Stimulated activated CD8-positive, alpha-beta memory T cell treated with anti-CD3 and anti-CD28 coated beads, Interleukin-4, amount 100 ng/mL, for 48 hours (primary cell): ENCODE data around the gene ZNF586.
A peak's percentile ranks its signal among the peaks of the same experiment; 100 is the strongest.

ENCODE experiments used
- DNase-seq: peaks from one replicate; pipeline ENCODE4 v3.0.0-alpha.2; 2020

The ZNF586 gene

GRCh38 chr19:57829316-57829715, 59.8 kb downstream of the ZNF586 start:
- DNase-seq = no peak

- DNase-seq = peak; percentile 65
Observed at GRCh38 chr19:57830071-57830602, 60.7 kb downstream of the ZNF586 start, which contains the start of gene ZNF587B. Gene ZNF587B, plus strand, starts transcription at chr19:57830299. Its CDS starts 230 bp downstream, at chr19:57830529.
